Measurements from ENCODE around the gene EGF. TPM values are rescaled to one million over a fixed set of nuclear protein-coding genes. Genes with fewer than 3 reads are reported as not detected.
"Not testable (repeated sequence)": the region's sequence is repeated elsewhere in the genome, so short reads cannot be mapped to it uniquely, and the experiment has no call there.

Gene EGF
- total RNA-seq, 1 experiment from 2014 or later = 0.63 TPM

DNA sequence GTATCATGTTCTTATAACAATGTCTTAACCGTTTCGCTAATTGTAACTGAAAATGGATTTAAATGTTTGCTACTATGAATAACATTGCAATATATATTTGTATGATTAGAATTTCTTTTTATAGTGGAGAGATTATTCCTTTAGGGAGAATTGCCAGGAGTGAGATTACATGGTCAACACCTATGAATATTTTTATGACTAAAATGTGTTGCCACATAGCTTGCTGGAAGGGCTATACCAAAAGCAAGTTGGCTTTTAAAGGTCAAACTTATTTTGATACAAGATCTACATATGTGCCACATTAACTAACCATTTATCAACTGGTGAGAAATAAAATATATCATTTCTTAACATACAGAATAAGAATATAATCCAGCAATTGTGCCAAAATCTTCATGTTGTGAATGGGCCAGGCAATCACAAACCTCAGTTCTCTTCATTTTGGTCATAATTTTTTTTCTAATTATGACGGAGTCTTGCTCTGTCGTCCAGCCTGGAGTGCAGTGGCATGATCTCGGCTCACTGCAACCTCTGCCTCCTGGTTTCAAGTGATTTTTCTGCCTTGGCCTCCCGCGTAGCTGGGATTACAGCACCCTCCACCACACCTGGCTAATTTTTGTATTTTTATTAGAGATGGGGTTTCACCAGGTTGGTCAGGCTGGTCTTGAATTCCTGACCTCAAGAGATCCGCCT lies 10.0 kb upstream of the EGF start:
- Histone ChIP-seq H3K36me3 (no peaks in the 10 kb centered on the region), H3K27me3 (no peaks in the 10 kb centered on the region), H3K9me3 (no peaks in the 10 kb centered on the region), H3K4me3 (no peak overlapping the region)
- no peak for DNase-seq

DNA sequence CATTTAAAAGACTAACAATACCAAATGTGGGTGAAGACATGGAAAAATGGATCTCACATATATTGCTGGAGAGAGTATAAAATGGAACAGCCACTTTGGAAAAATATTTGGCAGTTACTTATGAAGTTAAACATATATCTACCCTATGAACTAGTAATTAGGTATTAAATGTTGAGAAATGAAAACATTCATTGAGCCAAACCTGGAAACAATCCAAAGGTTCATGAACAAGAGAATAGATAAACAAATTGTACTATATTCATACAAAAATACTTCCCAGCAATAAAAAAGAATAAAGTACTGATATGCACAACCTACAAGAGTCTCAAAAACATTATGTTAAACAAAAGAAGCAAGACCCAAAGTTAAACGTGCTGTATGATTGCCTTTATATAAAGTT lies 4.0 kb upstream of the EGF start:
- no peak for DNase-seq

DNA sequence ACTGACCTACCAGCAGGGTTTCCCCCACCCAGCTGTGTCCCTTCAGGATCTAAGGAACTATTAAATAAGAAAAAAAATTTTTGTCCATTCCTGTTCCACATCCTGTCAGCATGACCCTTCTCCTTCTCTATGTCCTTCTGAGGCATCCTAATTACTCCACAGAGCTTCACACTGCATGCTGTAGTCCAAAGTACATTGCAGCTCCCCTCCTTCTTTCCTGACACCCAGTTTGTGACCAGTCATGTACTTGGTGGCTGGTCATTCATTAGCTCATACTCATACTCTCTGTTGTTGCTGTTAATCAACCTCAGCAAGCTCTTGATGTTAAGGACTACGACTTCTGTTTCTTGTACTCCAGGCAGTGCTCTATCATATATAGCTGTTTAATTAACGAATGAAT lies 2.4 kb upstream of the EGF start:
- Histone ChIP-seq H3K9me3 (no peaks in the 10 kb centered on the region), H3K27me3 (no peaks in the 10 kb centered on the region), H3K4me3 (no peak overlapping the region), H3K36me3 (no peaks in the 10 kb centered on the region)
- no peak for DNase-seq

More for the DNA sequence above, 4.0 kb upstream of the EGF start:
- no peak overlapping the region for H3K4me3 ChIP-seq
- no peaks in the 10 kb centered on the region for H3K9me3 ChIP-seq
- H3K36me3 ChIP-seq = no peaks in the 10 kb centered on the region
- H3K27me3 ChIP-seq = no peaks in the 10 kb centered on the region

DNA sequence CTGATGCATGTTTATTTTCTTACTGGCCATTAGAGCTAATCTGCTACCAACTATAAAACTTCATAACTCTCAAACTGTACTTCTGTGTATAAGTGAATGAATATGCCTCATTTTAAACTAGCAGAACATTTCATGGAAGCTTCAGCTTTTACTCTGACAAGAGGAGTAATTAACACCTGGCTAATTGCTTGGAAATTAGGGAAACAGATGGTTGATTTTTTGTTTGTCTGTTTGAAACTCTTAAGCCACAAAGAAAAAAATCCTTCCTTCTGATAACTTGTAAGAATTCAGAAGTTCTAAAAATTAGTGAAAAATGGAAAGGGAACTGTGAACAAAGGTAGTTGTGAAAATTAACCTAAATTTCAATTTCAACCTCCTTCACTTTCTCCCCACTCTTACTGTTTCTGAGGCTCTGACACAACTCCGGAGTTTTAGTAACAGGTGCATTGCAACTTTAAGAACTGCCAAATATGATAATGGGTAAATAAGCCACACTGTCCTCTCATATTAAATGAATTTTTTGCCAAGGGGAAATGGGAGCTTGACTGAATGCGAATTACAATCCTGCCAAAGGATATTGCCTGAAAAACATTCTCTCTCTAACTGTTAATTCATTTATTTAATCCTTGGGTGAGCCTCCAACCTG lies 1.0 kb downstream of the EGF start:
- Histone ChIP-seq H3K9me3 (no peaks in the 10 kb centered on the region), H3K4me3 (no peak overlapping the region), H3K27me3 (no peaks in the 10 kb centered on the region), H3K36me3 (no peaks in the 10 kb centered on the region)
- DNase-seq = no peak

DNA sequence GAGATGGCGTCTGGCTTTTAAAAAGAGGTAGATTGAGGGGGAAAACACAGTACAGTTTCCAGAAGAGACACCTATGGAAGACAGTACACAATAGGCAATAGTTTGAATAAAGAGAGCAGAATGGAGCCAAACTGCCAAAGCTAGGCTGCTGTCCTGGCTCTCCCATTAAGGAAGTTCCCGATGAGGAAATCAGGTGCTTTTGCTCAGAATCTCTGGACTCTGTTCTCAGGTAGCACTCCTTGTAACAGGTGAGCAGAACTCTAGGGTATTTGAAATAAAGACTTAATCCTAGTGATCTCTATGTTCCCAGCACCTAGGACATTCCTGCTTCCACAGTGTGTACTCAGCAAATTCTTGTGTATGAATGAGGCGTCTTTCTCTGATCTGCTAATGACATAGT lies 1.6 kb downstream of the EGF start:
- no peak for DNase-seq
- H3K9me3 ChIP-seq = no peaks in the 10 kb centered on the region
- no peak overlapping the region for H3K4me3 ChIP-seq
- no peaks in the 10 kb centered on the region for H3K36me3 ChIP-seq
- H3K27me3 ChIP-seq = no peaks in the 10 kb centered on the region

DNA sequence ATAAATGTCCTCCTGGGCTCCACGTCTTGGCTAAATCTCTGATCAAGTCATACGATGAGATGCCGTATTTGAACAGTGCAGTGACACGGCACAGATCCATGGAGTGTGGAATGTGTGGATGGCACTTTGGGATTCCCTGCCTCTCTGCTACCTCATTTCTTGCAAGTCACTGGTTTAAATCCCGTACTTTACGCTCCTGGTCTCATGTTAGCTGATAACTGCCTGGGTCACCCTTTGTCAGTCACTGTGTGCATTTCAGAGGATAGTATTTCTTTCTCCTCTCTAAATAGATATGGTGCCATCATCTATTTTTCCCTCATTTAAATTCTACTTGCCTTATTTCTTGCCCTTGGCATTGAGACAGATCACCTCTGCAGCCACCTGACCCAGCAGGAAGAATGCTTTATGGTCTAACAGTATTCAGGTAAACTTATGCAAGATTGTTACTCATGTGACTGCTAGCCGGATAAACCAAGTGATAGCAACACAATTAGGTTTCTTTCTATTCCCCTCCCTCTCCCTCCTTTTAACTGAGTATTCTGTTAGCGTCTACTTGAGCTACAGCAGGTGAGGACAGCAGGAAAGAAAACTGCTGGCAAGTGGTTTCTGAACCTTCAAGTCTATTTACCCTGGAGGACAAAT lies 2.8 kb downstream of the EGF start:
- no peaks in the 10 kb centered on the region for H3K27me3 ChIP-seq
- H3K9me3 ChIP-seq = no peaks in the 10 kb centered on the region
- no peak overlapping the region for H3K4me3 ChIP-seq
- no peak for DNase-seq
- H3K36me3 ChIP-seq = no peaks in the 10 kb centered on the region

DNA sequence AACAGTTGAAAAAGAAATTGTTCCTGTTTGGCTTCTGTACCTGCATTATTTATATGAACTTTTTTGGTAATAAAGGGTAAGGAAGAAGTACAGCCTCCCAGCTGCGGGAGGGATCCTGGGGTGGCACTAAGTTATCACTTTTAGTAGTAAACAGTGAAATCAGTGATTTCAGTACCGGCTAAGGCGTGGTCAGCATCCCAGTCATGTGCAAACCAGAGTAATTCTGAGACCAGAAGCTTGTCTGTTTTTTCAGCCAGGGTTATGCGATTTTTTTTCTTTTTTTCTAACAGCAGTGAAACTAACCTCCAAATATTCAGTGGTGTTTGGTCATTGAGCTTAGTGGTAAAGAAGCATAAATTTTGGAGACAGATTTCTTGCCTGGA lies 3.3 kb downstream of the EGF start:
- DNase-seq = no peak
- no peaks in the 10 kb centered on the region for H3K9me3 ChIP-seq

DNA sequence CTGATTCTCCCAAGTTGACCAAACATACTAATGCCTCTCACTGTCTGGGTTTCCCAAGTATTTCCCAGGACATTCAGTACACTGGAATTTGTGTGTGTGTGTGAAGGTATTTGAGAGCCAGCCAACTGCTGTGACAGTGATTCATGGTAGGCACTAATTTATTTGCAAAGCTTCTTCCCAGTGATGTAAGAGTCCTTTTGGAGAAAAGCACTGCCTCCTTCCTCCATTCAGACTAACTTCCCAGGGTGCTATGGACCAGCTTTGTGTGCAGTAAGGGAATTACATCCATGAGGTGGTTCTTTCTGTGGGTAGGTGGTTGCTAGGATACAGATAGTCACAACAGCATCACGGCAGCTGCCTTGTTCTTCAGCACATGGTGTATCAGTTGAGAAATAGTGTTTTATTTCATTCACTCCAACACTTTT lies 8.7 kb downstream of the EGF start:
- Histone ChIP-seq H3K4me3 (no peak overlapping the region), H3K36me3 (no peaks in the 10 kb centered on the region), H3K9me3 (no peaks in the 10 kb centered on the region), H3K27me3 (no peaks in the 10 kb centered on the region)
- peak; percentile 22 for DNase-seq

More for the DNA sequence above, 3.3 kb downstream of the EGF start:
- no peaks in the 10 kb centered on the region for H3K36me3 ChIP-seq
- no peak overlapping the region for H3K4me3 ChIP-seq
- no peaks in the 10 kb centered on the region for H3K27me3 ChIP-seq

DNA sequence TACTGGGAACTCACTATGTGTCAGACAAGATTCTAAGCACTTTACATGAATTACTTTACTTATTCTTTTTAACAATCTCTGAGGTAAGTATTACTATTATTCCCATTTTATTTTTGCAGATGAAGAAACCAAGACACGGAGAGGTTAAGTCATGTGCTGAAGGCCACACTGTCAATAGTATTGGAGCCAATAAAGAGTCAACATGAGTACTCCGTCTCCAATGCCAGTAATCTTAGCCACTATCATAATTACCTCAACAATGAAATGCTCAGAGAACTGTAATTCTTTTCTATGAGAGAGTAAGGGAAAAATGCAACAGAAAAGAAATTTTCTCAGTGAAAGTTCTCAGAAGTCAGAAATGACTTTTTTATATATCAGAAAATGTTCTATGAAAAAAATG lies 12.7 kb downstream of the EGF start:
- no peak for DNase-seq
- no peaks in the 10 kb centered on the region for H3K27me3 ChIP-seq
- no peaks in the 10 kb centered on the region for H3K9me3 ChIP-seq
- no peak overlapping the region for H3K4me3 ChIP-seq
- H3K36me3 ChIP-seq = no peaks in the 10 kb centered on the region

DNA sequence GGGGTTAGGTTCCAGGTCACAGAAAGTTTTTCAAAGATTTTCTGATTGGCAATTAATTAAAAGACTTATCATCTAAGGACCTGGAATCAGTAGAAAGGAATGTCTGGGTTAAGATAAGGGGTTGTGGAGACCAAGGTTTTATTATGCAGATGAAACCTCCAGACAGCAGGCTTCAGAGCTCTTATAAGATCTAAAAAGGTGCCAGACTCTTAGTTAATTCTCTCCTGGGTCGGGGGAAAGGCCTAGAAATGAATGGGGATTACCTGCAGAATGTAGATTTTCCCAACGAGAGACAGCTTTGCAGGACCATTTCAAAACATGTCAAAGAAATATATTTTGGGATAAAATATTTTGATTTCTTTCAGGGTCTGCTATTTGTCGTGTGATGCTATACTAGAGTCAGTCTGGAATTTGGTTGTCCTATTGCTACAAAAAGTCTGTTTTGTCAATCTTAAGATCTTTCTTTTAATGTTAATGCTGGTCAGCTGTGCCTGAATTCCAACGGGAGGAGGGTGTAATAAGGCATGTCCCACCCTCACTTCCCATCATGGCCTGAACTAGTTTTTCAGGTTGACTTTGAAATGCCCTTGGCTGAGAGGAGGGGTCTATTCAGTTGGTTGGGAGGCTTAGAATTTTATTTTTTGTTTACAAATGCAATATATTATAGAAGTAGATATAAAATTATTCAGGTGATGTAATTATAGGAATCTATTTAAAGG lies 15.8 kb downstream of the EGF start:
- Histone ChIP-seq H3K4me3 (no peak overlapping the region), H3K36me3 (no peaks in the 10 kb centered on the region), H3K27me3 (no peaks in the 10 kb centered on the region), H3K9me3 (no peaks in the 10 kb centered on the region)
- DNase-seq = no peak

DNA sequence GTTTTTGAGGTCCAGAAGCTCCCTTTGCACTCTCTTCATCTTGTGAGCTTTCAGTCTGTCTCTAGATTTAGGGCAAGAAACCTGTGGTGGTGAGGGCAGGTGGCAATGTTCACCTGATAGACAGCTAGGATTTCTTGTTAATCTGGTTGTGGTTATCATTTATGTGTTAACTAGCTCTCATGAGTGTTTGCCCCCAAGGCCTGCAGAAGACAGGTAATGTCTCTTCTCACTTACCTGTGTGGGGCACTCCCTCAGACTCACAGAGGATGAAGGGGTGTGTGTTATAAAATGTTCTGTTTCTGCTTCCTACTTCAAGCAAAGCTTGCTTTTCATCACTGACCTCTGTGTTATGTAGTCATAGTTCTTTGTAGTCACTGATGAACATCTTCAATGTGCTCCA lies 17.8 kb downstream of the EGF start:
- no peaks in the 10 kb centered on the region for H3K27me3 ChIP-seq
- no peaks in the 10 kb centered on the region for H3K36me3 ChIP-seq
- no peaks in the 10 kb centered on the region for H3K9me3 ChIP-seq
- H3K4me3 ChIP-seq = no peak overlapping the region
- DNase-seq = no peak

DNA sequence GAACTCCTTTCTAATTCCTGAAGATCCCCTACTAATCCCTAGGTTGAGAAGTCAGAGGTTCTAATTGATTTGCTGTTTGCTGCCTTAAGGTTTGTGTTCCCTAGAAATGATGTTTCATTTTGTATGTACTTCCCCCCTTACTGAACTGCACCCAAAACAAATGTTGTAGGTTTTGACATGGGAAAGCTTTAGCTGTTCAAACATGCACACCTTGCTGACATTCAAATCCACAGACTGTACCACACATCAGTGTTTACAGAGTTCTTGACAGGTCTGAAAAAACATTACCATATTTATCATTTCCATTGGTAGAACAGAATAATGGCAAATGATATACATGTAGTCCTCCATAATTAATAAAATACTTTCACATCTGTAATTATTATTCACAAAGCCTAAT lies 18.2 kb downstream of the EGF start:
- DNase-seq = no peak
- Histone ChIP-seq H3K36me3 (no peaks in the 10 kb centered on the region), H3K27me3 (no peaks in the 10 kb centered on the region), H3K9me3 (no peaks in the 10 kb centered on the region), H3K4me3 (no peak overlapping the region)

DNA sequence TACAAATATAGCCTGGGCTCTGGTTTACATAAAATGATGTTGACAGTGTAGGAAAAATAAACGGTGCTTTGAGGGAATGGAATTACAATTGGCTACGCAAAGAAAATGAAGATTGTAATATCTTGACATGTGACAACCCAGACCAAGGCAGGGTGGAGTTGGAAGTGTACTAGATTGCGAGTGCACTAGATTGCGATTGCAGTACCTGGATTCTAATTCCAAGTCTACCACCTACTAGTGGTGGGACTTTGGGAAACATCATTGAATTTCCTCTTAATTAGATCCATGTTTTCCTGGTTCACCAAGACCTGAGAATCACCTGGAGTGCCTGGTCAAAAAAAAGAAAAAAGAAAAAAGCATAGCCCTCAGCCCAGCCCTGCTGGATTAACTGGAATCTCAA lies 18.6 kb downstream of the EGF start:
- H3K4me3 ChIP-seq = no peak overlapping the region

DNA sequence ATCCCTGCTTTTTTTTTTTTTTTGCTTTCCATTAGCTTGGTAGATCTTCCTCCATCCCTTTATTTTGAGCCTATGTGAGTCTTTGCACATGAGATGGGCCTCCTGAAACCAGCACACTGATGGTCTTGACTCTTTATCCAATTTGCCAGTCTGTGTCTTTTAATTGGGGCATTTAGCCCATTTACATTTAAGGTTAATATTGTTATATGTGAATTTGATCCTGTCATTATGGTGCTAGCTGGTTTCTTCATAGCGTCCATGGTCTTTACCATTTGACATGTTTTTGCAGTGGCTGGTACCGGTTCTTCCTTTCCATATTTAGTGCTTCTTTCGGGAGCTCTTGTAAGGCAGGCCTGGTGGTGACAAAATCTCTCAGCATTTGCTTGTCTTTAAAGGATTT lies 24.7 kb downstream of the EGF start:
- H3K9me3 ChIP-seq, H3K36me3 ChIP-seq, DNase-seq, H3K4me3 ChIP-seq, H3K27me3 ChIP-seq: not testable (repeated sequence)

More for the DNA sequence above, 18.6 kb downstream of the EGF start:
- H3K36me3 ChIP-seq = no peaks in the 10 kb centered on the region
- no peaks in the 10 kb centered on the region for H3K9me3 ChIP-seq
- H3K27me3 ChIP-seq = no peaks in the 10 kb centered on the region
- no peak for DNase-seq

DNA sequence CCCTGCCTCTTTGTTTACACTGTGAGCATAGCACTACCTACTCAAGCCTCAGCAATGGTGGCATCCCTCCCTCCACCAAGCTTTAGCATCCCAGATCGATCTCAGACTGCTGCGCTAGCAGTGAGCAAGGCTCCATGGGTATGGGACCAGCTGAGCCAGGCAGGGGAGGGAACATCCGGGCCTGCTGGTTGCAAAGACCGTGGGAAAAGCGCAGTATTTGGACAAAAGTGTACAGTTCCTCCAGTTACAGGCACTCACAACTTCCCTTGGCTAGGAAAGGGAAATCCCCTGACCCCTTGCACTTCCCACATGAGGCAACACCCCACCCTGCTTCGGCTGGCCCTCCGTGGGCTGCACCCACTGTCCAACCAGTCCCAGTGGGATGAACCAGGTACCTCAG lies 26.5 kb downstream of the EGF start:
- Histone ChIP-seq H3K27me3 (no peaks in the 10 kb centered on the region), H3K36me3 (no peaks in the 10 kb centered on the region)

DNA sequence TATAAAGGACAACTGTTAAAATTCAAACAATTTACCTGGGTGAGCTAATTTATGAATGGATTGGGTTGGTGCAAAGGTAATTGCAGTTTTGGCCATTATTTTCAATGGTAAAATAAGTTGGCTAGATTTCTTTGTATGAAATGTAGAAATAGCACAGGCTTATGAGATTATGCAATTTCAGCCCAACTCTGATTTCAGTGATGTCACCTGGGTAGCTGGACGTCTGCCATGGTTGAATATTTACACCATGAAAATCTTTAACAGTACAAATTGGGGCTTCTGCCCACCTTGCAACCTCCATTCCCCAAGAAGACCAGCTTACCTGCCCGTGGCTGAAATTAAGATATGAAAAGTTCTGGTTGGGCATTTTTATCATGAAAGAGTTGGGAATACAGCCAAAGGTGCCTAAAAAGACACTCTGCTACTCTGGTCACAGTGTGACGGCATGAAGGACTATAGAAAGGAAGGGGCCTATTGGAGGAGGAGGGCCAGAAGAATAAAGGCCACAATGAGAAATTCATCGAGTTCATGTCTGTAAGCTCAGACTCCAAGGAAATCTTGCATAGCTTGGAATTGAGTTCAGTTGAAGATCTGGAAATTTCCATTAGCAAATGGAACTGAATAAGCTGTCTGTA lies 29.7 kb downstream of the EGF start:
- Histone ChIP-seq H3K36me3 (no peaks in the 10 kb centered on the region), H3K4me3 (no peak overlapping the region), H3K27me3 (no peaks in the 10 kb centered on the region), H3K9me3 (no peaks in the 10 kb centered on the region)
- no peak for DNase-seq

More for the DNA sequence above, 26.5 kb downstream of the EGF start:
- no peaks in the 10 kb centered on the region for H3K9me3 ChIP-seq
- no peak overlapping the region for H3K4me3 ChIP-seq
- DNase-seq = no peak

DNA sequence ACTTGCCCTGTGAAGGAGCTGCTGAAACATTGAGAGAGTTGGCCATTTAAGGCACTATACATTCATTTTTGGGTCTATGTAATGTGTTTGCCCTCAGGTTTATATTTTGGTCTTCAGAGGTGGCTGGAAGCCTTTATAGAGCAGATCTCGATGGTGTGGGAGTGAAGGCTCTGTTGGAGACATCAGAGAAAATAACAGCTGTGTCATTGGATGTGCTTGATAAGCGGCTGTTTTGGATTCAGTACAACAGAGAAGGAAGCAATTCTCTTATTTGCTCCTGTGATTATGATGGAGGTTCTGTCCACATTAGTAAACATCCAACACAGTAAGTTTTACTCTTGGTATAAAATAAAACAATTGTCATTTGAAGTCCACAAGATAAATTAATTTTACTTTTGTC lies 31.1 kb downstream of the EGF start:
- Histone ChIP-seq H3K4me3 (no peak overlapping the region), H3K27me3 (no peaks in the 10 kb centered on the region), H3K9me3 (no peaks in the 10 kb centered on the region), H3K36me3 (no peaks in the 10 kb centered on the region)
- no peak for DNase-seq
